ENCODE results near the gene FOXK2.

DNA sequence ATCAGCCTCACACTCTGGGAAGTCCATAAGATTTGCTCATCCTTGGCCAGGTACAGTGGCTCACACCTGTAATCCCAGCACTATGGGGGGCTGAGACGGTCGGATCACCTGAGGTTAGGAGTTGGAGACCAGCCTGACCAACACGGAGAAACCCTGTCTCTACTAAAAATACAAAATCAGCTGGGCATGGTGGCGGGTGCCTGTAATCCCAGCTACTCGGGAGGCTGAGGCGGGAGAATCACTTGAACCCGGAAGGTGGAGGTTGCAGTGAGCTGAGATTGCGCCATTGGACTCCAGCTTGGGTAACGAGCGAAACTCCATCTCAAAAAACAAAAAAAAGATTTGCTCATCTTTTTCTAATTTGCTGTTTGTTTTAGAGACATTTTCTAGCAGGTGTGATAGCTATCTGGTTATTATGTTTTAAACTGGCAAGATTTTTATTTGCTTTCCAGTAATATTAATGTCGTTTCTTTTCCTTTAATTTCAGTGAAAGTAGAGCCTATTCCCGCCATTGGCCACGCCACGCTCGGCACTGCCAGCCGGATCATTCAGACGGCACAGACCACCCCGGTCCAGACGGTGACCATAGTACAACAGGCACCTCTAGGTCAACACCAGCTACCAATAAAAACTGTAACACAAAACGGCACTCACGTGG is 67.2 kb downstream of the FOXK2 start:
- TF ChIP-seq, protein P1, sequence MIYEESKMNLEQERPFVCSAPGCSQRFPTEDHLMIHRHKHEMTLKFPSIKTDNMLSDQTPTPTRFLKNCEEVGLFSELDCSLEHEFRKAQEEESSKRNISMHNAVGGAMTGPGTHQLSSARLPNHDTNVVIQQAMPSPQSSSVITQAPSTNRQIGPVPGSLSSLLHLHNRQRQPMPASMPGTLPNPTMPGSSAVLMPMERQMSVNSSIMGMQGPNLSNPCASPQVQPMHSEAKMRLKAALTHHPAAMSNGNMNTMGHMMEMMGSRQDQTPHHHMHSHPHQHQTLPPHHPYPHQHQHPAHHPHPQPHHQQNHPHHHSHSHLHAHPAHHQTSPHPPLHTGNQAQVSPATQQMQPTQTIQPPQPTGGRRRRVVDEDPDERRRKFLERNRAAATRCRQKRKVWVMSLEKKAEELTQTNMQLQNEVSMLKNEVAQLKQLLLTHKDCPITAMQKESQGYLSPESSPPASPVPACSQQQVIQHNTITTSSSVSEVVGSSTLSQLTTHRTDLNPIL (CRISPR knock-in tag; IDR thresholded peaks at IDR 0.05; ENCODE audit: low read depth) = no peak
- no peak for TF ChIP-seq ARNTL (CRISPR knock-in tag; IDR thresholded peaks at IDR 0.05; ENCODE audit: borderline replicate concordance, low read depth)
- TF ChIP-seq RARB (CRISPR knock-in tag; IDR thresholded peaks at IDR 0.05) = no peak
- TF ChIP-seq ZFP3 (CRISPR knock-in tag; IDR thresholded peaks at IDR 0.05) = no peak
- no peak for TF ChIP-seq CSDC2 (CRISPR knock-in tag; IDR thresholded peaks at IDR 0.05)
- TF ChIP-seq TCF4 (CRISPR knock-in tag; IDR thresholded peaks at IDR 0.05; ENCODE audit: borderline replicate concordance) = no peak
- TF ChIP-seq PATZ1 (CRISPR knock-in tag; IDR thresholded peaks at IDR 0.05; ENCODE audit: borderline replicate concordance) = no peak
- TF ChIP-seq GLIS3 (CRISPR knock-in tag; IDR thresholded peaks at IDR 0.05) = no peak
- TF ChIP-seq, protein P2, sequence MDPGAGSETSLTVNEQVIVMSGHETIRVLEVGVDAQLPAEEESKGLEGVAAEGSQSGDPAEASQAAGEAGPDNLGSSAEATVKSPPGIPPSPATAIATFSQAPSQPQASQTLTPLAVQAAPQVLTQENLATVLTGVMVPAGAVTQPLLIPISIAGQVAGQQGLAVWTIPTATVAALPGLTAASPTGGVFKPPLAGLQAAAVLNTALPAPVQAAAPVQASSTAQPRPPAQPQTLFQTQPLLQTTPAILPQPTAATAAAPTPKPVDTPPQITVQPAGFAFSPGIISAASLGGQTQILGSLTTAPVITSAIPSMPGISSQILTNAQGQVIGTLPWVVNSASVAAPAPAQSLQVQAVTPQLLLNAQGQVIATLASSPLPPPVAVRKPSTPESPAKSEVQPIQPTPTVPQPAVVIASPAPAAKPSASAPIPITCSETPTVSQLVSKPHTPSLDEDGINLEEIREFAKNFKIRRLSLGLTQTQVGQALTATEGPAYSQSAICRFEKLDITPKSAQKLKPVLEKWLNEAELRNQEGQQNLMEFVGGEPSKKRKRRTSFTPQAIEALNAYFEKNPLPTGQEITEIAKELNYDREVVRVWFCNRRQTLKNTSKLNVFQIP (CRISPR knock-in tag; IDR thresholded peaks at IDR 0.05; ENCODE audit: borderline replicate concordance, low read depth) = no peak
- no peak for TF ChIP-seq ZNF565 (CRISPR knock-in tag; conservative IDR thresholded peaks at IDR 0.05; ENCODE audit: low read depth)
- TF ChIP-seq ZFP30 (CRISPR knock-in tag; IDR thresholded peaks at IDR 0.05) = no peak
- TF ChIP-seq ZC3H10 (CRISPR knock-in tag; IDR thresholded peaks at IDR 0.05) = no peak
- no peak for TF ChIP-seq ISL1 (CRISPR knock-in tag; IDR thresholded peaks at IDR 0.05)
- TF ChIP-seq OSR1 (CRISPR knock-in tag; IDR thresholded peaks at IDR 0.05) = no peak

Measured in SK-N-SH treated with all-trans-retinoic acid at 6 μM for 48 hours (cell line).